ENCODE measurements around the gene CTSA. TPM values are rescaled to one million over a fixed set of nuclear protein-coding genes. Genes with fewer than 3 reads are reported as not detected.
"Not testable (repeated sequence)": the region's sequence is repeated elsewhere in the genome, so short reads cannot be mapped to it uniquely, and the experiment has no call there.

Gene CTSA
- total RNA-seq, 1 donor from 2014 or later, result 87.4 TPM

DNA sequence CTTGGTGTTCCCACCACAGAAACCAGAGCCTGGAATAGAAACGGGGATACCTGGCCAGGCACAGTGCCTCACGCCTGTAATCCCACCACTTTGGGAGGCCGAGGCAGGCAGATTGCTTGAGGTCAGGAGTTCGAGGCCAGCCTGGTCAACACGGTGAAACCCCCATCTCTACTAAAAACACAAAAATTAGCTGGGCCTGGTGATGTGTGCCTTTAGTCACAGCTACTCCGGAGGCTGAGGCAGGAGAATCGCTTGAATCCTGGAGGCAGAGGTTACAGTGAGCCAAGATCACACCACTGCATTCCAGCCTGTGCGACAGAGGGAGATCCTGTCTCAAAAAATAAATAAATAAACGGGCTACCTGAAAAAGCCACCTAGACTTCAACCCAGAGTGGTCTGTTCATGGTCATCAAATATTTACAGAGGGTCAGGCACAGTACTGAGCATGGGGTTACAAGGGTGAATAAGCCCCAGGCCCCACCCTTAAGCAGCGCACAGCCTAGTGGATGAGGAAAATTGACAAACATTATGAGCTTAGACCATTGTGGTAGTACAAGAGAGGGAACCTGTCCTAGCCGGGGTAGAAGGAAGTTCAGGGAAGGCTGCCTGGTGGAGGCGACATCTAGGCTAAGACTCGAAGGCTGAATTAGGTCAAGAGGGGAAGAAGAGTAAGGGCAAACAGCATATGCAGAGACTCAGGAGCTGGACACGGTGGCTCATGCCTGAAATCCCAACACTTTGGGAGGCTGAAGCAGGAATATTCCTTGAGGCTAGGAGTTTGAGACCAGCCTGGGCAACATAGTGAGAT lies 36.1 kb downstream of the CTSA start:
- intact Hi-C loops (cut with DNase I), result no loop called here
- ATAC-seq (no peak), DNase-seq (ENCODE audit: low spot score) (no peak)

DNA sequence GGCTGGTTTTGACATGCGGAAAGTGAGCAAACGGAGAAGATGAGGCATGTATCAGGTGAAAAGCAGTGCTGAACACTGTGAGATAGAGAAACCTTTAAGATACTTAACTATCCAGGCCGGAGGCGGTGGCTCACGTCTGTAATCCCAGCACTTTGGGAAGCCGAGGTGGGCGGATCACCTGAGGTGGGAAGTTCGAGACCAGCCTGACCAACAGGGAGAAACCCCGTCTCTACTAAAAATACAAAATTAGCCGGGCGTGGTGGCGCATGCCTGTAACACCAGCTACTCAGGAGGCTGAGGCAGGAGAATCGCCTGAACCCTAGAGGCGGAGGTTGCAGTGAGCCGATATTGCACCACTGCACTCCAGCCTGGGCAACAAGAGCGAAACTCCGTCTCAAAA lies 40.5 kb downstream of the CTSA start:
- ATAC-seq; intact Hi-C loops (cut with DNase I); DNase-seq (ENCODE audit: low spot score): not testable (repeated sequence)

DNA sequence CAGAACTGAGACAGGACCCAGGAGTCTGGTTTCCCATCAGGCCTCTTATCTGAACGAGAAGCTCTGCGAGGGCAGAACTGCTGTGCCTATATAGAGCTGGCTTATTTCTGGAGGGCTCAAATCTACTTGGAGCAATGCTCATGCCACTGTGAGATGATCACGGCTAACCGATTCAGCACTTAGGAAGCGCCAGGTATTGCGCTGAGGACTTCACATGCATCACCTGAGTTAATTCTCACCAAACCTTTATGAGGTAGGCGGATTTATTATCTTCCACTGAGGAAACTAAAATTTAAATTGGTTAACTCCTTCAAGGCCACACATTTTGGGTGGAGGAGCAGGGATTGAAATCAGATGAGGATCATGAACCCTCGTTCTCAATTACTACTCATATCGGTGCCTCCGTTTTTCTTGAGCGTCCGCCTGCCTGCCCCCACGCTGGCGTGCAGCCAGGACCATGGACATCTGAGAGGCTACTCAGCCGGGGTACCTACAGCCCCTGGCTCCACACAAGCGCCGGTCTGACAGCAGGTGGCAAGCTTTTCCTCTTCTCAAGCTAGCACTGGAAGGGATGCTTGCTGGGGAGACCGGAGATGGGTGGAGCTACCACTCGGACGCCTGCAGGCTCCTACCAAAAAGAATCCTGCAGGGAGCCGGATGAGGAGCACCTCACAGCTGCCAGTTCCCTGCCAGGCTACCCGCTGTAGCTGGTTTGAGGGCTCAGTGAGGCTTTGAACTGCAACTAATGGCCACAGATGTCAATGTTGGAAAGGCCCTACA lies 42.3 kb downstream of the CTSA start:
- intact Hi-C loops (cut with DNase I), result no loop called here
- ATAC-seq (peak; percentile 55), DNase-seq (ENCODE audit: low spot score) (peak; percentile 83)

DNA sequence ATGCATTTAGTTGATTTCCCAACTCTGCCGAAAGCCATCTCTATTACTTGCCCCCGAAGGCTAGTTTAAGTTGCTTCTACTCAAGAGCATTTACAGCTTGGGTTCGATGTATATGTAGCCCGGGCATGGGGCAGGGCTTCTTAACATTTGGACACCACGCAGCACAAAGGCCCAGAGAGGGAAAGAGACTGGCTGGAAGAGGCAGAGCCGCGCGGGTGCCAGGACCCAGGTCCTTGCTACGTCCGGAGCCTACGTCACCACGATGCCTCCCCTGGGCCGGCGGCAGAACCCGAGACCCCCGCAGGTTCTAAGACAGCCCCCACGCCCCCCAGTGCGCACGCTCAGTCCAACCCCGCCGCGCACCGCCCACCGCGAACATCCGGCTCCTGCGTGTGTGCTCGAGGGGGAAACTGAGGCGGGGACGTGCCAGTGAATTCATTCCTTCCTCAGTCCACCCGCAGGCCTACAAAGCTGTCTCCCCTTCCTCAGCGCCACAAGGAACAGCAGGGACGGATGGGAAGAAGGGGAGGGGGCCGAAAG lies 43.0 kb downstream of the CTSA start:
- intact Hi-C loops (cut with DNase I), result no loop called here
- DNase-seq (ENCODE audit: low spot score) (peak; percentile 89), ATAC-seq (peak; percentile 57)

DNA sequence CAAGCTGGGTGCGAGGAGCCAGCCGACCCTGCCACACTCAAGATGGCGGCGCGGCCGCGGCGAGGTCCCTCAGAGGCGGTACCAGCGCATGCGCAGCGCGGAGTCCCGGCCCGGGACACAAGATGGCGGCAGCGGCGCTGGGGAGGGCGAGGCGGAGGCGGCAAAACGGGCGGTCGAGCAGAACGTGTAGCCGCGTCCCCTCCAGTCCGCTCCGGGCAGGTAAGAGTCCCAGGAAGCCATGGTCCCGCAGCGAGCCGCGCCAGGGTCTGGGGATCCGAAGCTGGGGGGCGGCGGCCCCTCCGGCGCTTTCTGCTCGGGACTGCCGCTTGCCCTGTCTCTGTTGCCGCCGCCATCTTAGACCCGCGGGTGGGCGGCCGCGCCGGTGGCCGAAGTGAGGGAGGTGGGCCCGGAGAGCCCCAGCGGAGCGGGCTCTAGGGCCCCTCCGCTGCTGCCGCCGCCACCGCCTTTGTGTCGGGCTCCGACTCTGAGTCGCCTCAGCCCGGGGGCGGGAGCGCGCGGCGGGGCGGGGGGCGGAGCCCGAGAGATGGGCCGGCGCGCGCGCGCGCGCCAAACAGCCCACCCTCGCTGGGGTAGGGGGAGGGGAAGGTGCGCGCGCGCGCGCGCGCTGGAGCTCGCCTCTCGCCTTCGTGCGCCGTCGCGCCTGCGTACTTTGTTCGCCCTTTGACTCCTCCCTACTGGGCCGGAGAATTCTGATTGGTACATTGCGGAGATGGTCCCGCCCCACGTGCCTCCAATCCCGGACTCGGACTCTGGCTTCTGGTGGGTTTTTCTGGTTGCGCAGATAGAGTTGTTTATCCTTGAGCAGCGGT lies 43.7 kb downstream of the CTSA start, which contains the start of gene PCIF1:
Gene PCIF1 (plus strand): TSS at position 98 of the 830 bp plus-strand sequence. CDS start 4,317 bp downstream, outside the sequence.
- intact Hi-C loops (cut with DNase I), result no loop called here
- DNase-seq (ENCODE audit: low spot score) (peak; percentile 99), ATAC-seq (peak; percentile 93)

DNA sequence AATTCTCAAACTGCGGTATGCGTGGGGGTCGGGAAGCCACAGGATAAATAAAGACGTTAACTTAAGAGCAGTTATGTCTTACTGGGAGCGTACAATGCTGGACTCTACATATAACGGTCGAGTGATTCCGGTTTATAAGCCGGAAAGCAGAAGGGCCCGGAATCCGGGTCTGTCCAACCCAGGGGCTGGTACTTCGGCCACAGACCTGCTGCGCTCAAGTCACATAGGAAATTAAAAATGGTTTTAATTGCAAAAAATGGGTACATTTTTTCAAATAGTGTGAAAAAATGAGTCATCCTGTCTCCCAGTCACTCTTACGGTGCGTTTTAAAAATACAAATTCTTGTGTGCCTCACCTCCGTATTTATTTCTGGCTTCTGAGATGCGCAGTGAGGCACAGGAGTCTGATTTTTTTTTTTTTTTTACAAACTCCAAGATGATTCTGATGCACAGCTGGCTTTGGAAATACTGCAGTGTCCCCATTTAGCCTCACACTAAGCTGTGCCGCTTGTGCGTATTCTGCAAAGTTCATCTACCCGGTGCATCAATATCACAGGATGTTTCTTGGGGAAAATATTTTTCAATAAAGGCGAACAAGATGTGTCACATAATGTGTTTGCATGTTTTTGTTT lies 44.4 kb downstream of the CTSA start:
- intact Hi-C loops (cut with DNase I), result no loop called here
- ATAC-seq (peak; percentile 38), DNase-seq (ENCODE audit: low spot score) (no peak)

DNA sequence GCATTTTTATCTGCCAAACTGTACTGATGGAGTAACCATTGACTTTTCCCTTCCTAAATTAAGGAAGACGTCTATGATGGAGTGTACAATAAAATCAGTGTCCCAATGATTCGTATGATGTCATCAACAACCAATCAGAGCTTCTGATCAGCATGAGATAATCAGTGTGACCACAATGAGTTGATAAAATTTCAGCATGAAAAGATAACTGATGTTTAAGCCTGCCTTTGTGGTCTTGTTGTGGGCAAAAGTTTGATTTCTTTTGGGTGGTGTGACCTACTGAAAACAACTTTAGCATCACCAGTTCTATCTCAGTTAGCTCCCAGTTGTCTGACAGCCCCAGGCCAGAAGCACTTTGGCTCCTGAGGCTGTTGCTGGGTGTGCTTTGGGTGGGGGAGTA lies 46.6 kb downstream of the CTSA start:
- no peak for DNase-seq (ENCODE audit: low spot score)
- no peak for ATAC-seq
- intact Hi-C loops (cut with DNase I), result no loop called here

DNA sequence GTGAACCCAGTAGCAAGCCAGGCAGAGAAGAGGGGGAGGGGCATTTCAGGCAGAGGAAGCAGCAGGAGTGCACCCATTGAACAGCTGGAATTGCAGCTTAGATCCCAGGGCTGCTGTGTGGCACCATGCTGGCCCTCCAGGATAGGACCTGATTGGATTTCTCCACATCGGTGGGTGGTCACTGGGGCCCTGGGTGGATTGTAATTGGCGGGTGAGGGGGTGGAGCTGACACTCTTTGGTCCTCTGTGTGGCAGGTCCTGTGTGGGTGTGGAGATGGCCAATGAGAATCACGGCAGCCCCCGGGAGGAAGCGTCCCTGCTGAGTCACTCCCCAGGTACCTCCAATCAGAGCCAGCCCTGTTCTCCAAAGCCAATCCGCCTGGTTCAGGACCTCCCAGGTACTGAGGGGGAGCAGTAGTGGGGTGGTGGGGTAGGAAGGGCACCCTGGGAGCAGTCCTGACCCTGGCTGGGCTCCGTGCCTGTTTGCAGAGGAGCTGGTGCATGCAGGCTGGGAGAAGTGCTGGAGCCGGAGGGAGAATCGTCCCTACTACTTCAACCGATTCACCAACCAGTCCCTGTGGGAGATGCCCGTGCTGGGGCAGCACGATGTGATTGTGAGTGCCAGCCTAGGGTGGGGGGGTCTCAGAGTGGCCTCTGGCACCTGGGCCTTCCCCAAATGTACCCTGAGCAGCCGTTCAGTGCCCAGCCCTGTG lies 47.7 kb downstream of the CTSA start:
- ATAC-seq (no peak), DNase-seq (ENCODE audit: low spot score) (no peak)
- intact Hi-C loops (cut with DNase I), result no loop called here

DNA sequence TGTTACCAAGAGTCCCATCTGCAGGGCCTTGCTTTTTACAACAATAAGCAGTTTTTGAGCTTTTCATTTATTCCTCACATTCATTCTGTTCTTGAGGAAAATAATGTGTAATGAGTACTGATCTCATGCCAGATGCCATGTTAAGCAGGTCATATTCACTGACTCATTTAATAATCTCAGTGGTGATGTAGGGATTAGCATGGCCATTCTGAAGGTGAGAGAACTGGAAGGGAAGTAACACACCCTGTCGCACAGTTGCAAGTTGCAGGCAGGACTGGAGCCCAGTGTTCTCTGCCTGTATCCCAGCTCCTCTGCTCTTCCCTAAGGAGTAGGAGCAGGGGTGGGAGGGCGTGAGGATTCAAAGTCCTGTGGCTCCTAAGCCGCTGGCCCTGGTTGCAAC lies 48.9 kb downstream of the CTSA start:
- intact Hi-C loops (cut with DNase I), result no loop called here
- DNase-seq (ENCODE audit: low spot score) (no peak), ATAC-seq (no peak)

DNA sequence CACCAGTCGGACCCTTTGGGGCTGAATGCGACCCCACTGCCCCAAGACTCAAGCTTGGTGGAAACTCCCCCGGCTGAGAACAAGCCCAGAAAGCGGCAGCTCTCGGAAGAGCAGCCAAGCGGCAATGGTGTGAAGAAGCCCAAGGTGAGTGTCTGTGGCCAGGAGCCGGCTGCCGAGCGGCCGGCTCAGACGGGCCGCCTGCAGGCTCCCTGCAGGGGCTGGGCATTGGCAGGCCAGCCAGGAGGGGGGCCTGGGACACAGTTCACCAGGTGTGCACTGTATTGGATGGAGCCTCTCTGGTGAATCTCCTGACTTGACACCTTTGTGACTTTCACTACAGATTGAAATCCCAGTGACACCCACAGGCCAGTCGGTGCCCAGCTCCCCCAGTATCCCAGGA lies 49.3 kb downstream of the CTSA start:
- no peak for ATAC-seq

DNA sequence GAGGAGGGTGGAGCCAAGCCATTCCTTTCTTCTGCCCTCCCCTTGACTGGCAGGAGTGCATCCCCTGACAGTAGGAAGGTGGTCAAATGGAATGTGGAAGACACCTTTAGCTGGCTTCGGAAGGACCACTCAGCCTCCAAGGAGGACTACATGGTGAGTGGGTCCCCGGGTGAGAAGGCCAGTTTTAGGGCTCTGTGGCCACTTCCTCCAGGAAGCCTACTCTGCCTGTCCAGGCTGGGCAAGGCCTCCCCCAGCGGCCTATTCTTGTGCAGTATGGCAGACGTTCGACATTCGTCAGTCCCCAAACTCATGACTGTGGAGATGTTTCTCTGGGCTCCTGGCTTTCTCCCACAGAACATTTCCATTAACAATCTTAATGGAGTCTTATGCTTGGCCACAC lies 52.5 kb downstream of the CTSA start:
- ATAC-seq (no peak), DNase-seq (ENCODE audit: low spot score) (no peak)
- intact Hi-C loops (cut with DNase I), result no loop called here

More for the DNA sequence above, 49.3 kb downstream of the CTSA start:
- intact Hi-C loops (cut with DNase I), result no loop called here
- no peak for DNase-seq (ENCODE audit: low spot score)

DNA sequence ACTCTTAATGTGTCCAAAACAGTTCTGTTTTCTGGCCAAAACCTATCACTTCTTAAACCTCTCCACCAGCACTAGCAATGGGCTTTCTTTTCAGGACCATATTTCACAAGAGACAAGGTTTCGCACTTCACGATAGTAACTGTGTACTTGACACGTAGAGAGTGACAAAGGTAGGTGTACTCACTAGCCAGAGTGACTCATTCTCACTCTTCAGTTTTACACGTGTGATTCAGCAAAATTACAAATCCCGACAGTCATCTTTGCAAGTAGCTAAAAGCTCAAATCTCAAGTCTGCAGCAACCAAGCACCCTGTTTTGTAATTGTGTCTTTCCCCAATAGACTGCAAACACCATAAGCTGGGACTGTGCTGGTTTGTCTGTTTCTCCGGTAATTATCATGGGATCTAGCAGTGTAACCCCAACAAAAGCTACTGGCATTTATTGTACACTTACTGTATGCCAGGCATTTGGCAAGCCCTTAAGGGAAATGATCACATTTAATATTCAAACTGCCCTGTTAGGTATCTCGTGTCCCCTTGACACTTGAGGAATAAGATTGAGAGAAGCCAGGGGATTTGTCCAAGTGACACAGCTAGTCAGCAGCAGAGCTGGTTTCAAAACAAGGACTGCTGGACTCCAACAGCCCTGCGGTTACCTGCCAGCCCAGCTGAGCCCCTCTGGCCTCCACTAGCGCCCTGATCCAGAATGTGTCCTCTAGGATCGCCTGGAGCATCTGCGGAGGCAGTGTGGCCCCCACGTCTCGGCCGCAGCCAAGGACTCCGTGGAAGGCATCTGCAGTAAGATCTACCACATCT lies 53.2 kb downstream of the CTSA start:
- intact Hi-C loops (cut with DNase I), result no loop called here
- DNase-seq (ENCODE audit: low spot score), result no peak
- ATAC-seq, result no peak

DNA sequence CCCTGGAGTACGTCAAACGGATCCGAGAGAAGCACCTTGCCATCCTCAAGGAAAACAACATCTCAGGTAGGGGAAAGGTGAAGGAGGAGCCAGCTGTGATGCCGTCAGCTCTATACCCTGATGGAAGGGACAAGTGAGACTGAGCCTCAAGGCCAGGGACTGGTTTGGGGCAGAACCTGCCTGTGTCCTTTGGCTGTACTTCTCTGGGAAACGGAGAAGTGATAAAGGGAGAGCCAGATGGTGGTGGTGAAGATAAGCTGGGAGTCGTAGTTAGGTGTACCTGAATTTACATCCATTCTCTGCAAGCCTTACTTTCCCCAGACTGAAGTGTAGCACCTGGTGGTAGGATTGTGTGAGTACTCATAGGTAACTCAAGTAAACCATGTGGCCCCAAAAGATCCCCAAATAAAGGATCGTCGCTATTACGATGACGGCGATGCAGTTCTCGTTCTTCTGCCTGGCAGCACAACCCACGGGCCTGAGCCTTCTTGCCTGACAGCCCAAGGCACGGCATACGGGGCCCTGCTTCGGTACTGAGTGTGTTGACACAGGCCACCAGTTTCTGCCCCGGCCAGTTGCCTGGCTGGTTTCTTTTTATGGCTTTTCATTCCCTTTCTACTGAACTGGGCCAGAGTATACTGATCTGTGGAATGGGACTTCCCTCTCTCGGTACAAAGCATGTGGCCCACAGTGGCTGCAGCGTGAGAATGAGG lies 54.0 kb downstream of the CTSA start:
- ATAC-seq (no peak), DNase-seq (ENCODE audit: low spot score) (no peak)
- intact Hi-C loops (cut with DNase I), result no loop called here

DNA sequence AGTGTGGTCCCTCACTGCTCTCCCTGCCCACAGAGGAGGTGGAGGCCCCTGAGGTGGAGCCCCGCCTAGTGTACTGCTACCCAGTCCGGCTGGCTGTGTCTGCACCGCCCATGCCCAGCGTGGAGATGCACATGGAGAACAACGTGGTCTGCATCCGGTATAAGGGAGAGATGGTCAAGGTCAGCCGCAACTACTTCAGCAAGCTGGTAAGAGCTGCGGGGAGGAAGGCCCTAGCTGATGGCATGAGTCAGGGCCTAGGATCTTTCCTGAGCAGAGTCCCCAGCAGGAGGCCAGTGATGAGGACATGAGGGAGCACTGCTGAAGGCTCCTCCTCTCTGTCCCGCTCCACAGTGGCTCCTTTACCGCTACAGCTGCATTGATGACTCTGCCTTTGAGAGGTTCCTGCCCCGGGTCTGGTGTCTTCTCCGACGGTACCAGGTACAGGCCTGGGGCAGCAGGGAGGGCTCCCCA lies 54.6 kb downstream of the CTSA start:
- intact Hi-C loops (cut with DNase I), result no loop called here
- ATAC-seq (peak; percentile 7), DNase-seq (ENCODE audit: low spot score) (no peak)

DNA sequence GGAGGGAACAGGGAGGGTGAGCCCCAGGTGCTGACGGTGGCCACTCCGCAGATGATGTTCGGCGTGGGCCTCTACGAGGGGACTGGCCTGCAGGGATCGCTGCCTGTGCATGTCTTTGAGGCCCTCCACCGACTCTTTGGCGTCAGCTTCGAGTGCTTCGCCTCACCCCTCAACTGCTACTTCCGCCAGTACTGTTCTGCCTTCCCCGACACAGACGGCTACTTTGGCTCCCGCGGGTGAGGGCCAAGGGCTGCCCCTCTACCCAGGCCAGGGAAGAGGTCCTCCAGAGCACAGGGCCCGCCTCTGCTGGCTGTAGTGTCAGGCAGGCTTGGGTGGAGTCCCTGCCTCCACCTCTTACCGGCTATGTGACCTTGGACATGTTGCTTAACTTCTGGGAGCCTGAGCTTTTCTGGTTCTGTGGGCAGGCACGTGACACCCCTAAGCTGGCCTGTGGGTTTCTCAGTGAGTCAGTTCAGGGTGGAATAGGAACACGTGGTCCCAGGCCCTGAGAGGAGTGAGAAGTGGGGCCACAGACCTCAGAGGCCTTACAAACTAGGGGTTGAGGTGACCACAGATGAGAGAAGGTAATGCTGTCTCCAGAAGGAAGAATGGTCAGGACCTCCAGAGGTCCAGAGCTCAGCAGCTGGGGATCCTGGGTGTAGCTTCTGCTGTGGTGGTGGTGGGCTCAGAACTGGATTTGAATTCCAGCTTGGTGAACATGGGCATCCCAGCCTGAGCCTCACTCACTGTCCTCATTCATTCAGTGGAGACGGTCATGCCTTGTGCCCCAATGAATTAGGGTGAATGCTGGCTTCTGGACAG lies 55.2 kb downstream of the CTSA start:
- DNase-seq (ENCODE audit: low spot score), result no peak
- peak; percentile 87 for ATAC-seq
- intact Hi-C loops (cut with DNase I), result no loop called here
